ENCODE results near the gene GFOD1. TPM values are rescaled to one million over a fixed set of nuclear protein-coding genes. Genes with fewer than 3 reads are reported as not detected.

Gene GFOD1
- total RNA-seq, 1 donor from 2014 or later: 2.8 TPM

DNA sequence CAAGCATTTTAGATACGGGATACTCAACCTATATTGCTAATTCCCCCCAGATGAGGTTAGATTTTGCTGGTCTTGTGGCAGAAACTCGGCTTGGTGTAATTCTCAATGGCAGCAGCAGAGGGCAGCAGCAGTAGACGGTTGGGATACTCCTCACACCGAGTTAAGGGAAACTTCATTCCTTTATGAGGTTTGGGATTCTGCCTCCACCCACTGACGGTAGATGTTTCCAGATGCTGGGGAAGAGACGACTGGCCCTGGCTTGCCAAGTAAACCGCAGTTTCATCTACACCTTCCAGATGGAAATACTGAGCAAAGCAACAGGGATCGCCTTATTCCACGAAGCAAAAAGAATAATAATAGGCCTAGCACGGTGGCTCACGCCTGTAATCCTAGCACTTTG lies 150.8 kb downstream of the GFOD1 start:
- intact Hi-C loops (cut with micrococcal nuclease): loop anchor here (1.0 to 2.0 kb wide), 8 partner anchors 19 to 730 kb away; no protein-coding TSS in a partner anchor

DNA sequence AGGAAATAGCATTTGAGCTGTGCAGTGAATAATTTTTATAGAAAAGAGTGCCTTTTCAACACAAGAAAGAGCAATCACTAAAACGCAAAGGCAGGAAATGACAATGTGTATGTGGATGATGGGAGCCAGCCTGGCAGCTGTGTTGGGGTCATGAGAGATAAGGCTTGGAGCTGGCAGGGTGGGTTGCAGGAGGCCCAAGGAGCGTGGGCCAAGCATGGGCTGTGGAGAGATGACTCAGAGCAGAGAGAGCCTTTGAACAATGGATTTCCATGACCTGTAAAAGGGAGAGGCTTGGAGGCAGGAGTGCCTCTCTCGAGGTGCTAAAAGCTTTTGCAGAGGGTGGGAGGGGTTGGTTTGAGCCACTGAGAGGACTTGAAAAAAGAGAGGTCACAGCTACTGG lies 152.4 kb downstream of the GFOD1 start:
- intact Hi-C loops (cut with micrococcal nuclease): loop anchor here (5.0 kb wide), 1 partner anchor 318 kb away; no protein-coding TSS in a partner anchor

DNA sequence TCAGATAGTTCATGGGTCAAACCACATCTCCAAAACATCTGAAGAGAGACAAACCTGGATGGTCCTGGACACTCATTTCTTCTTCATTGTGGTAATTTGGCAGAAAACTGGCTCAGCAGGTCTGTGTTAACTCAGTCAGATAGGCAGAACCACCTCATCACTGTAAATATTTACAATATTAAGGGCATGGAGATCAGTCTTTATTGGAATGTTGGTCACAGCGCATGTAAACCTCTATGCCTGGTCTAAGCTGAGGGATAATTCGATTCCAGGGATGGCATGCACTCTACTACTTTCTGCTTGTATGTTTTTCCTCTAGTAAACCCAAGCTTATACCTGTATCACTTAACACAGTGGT lies 155.1 kb downstream of the GFOD1 start:
- intact Hi-C loops (cut with micrococcal nuclease): loop anchor here (5.0 kb wide), 1 partner anchor 315 kb away; no protein-coding TSS in a partner anchor

- intact Hi-C loops (cut with micrococcal nuclease): loop anchor here (1.0 to 5.0 kb wide), 4 partner anchors 136 to 441 kb away; no protein-coding TSS in a partner anchor
These were observed 155.7 kb downstream of the GFOD1 start for GRCh38 chr6:13331516-13332348.

DNA sequence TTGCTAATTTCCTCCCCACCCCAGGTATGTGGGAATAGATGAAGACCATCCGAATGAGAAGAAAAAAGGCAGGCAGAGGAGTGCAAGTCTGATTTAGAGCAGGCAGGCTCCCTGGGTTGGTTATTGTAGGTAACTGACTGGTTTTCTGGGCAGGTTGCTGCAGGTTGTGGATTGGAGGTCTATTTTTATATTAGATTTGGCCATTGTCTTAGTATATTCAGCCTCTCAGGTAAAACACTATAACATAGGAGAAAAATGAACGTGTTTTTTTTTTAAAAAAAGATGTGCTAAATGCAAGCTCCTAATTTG lies 158.6 kb downstream of the GFOD1 start:
- intact Hi-C loops (cut with micrococcal nuclease): loop anchor here (1.0 to 5.0 kb wide), 11 partner anchors 26 to 788 kb away; partner anchors contain the start of genes CD83, GFOD1, MCUR1 and NOL7

GRCh38 chr6:13328076-13328874 lies 159.1 kb downstream of the GFOD1 start, which contains the start of gene TBC1D7:
TBC1D7 (minus strand) TSS chr6:13328537; CDS start chr6:13326898, 1,639 bp downstream.
- intact Hi-C loops (cut with micrococcal nuclease): loop anchor here (1.0 to 5.0 kb wide), 11 partner anchors 25 to 789 kb away; partner anchors contain the start of genes CD83, GFOD1, MCUR1 and NOL7

DNA sequence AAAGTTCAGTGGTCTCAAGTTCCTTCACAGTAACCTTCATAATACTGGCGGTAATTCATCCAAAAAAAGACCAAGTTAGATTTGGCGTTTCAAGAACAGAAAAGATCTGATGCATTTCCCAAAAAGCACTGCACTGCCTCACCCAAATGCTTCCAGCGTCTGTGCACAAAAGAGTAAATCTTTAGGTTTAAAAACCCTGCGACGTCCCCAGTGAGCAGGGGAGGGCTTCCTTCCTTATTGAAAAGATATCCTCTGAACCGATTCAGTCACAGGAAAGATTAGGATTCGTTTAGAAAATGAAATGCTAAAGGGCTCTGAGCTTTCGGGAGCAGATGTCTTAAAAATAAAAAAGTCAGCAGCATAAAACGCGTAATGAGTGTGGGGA lies 159.7 kb downstream of the GFOD1 start:
- intact Hi-C loops (cut with micrococcal nuclease): loop anchor here (1.0 to 5.0 kb wide), 11 partner anchors 24 to 790 kb away; partner anchors contain the start of genes CD83, GFOD1, MCUR1 and NOL7

DNA sequence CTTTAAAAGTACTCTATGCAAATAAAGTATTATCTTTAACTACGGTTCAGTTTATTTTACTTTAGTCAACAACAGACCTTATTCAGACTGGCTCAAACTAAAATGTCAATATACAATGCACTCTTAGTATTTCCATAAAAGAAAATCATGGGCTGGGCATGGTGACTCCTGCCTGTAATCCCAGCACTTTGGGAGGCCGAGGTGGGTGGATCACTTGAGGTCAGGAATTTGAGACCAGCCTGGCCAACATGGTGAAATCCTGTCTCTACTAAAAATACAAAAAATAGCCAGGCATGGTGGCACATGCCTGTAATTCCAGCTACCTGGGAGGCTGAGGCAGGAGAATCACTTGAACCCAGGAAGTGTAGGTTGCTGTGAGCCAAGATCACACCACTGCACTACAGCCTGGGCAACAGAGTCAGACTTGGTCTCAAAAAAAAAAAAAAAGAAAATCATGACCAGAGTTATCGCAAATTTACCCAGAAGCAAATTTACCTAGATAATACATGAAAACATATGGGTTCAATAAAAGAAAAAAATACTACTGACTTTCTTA lies 161.3 kb downstream of the GFOD1 start:
- intact Hi-C loops (cut with micrococcal nuclease): loop anchor here (5.0 kb wide), 1 partner anchor 791 kb away; the partner anchor contains the start of gene CD83

DNA sequence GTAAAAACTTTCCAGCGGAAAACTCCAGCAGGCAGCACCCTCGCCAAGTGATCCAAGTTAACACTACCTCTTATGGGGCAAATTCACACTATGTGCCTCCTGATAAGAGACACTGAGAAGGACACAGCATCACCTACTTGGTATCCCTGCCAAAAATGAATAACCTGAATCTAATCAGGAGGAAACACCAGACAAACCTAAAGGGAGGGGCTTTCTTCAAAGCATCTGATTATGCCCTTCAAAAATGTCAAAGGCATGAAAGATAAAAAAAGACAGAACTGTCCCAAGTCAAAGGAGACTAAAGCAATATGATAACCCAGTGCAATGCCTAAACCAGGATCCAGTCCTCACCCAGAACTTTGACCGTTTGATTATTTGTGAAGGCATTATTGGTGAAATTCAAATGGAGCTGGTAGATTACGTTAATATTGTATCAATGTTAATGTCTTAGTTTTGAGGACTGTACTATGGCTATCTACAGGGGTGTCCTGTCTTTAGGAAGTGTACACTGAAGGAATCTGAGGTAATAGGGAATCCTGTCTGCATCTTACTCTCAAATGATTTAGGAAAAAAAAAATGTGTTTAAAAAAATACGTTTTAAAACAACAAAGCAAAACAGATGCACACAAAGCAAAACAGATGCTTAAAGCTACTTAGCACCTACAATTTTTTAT lies 167.4 kb downstream of the GFOD1 start:
- intact Hi-C loops (cut with micrococcal nuclease): no loop called here

- intact Hi-C loops (cut with micrococcal nuclease): no loop called here
These were observed 168.6 kb downstream of the GFOD1 start for GRCh38 chr6:13318821-13319220.

DNA sequence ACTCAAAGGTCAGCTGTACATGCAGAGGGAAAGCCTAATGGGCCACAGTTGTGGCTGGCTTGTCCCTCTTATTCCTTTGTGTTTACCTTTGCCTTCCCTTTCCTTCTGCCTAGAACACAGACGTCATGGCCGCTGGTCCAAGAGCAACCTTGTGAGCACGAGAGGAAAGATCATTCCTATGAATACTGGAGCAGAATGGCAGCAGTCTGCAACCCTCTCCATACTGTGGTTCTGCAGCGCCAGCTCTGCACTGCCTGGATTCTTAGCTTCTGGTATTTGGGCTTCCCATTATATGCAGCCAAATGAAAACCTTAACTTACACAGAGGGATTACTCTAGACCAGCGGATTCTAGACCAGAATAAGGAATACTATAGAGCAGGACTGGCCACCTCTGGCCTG lies 171.5 kb downstream of the GFOD1 start:
- intact Hi-C loops (cut with micrococcal nuclease): no loop called here

DNA sequence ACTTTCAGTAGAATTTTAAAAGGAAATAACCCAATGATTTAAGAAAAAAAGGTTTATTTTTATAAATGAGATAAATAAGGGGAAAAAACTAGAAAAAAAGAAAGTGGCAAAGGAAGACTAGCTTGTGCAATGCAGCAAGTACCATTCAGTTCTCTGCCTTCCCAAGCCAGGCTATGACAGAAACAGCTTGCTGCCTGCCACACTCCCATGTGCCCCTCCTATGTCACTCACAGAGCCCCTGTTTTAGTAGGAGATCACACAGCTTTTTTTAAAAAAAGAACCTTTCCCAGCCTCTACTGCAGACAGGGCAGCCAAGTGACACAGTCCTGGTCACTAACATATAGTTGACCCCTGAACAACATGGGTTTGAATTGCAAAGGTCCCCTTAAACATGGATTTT lies 172.6 kb downstream of the GFOD1 start:
- intact Hi-C loops (cut with micrococcal nuclease): no loop called here

- intact Hi-C loops (cut with micrococcal nuclease): no loop called here
These were observed 176.2 kb downstream of the GFOD1 start for GRCh38 chr6:13311155-13311554.

GRCh38 chr6:13308332-13308731 lies 179.1 kb downstream of the GFOD1 start:
- intact Hi-C loops (cut with micrococcal nuclease): no loop called here

Other genes starting within 250 kb of the GFOD1 start
- 22.8 and 24.0 TPM in 2 replicates for gene TBC1D7, start 159.1 kb downstream of the GFOD1 start, total RNA-seq
- 7.7 and 10.2 TPM in 2 replicates for gene SIRT5, start 87.0 kb upstream of the GFOD1 start, total RNA-seq
- 61.1 and 64.3 TPM in 2 replicates for gene NOL7, start 127.7 kb upstream of the GFOD1 start, total RNA-seq
- gene RANBP9, start 224.2 kb upstream of the GFOD1 start, total RNA-seq: 57.3 and 57.6 TPM in 2 replicates

Data from T-helper 1 cell treated with Interleukin-12 subunit alpha and Interleukin-12 subunit beta and Interleukin-4 antibody, amounts not matched to agents 30 ng/mL and 1 ng/mL, for 36 hours (primary cell).